HG02763 (cell line): ENCODE results near the gene NPY.
"Not testable (repeated sequence)": the region's sequence is repeated elsewhere in the genome, so short reads cannot be mapped to it uniquely, and the experiment has no call there.

Source experiments
- ATAC-seq: cut with Tn5 transposase; IDR thresholded peaks from one replicate; pipeline ENCODE4 v1.9.1; 2021; ENCODE audit warnings: mild to moderate bottlenecking, moderate library complexity; ENCODE audit not compliant: unreplicated experiment

The NPY gene

GRCh38 chr7:24283897-24284698 is at the start of gene NPY:
TSS of gene NPY (plus strand) at chr7:24284190. CDS start at chr7:24285241, 1,051 bp downstream.
- ATAC-seq: no peak

GRCh38 chr7:24239260-24239659 is 44.7 kb upstream of the NPY start:
- no peak for ATAC-seq

- ATAC-seq: no peak
Measured at GRCh38 chr7:24241206-24241605, 42.8 kb upstream of the NPY start.

GRCh38 chr7:24244554-24244953 is 39.4 kb upstream of the NPY start:
- no peak for ATAC-seq

- ATAC-seq: no peak
Measured at GRCh38 chr7:24245362-24245761, 38.6 kb upstream of the NPY start.

- ATAC-seq: no peak
Measured at GRCh38 chr7:24249266-24249665, 34.7 kb upstream of the NPY start.

GRCh38 chr7:24251568-24251967 is 32.4 kb upstream of the NPY start:
- ATAC-seq: no peak

GRCh38 chr7:24255139-24255538 is 28.9 kb upstream of the NPY start:
- ATAC-seq: no peak

- not testable (repeated sequence) for ATAC-seq
Measured at GRCh38 chr7:24258324-24258723, 25.7 kb upstream of the NPY start.

GRCh38 chr7:24271938-24272337 is 12.1 kb upstream of the NPY start:
- ATAC-seq: no peak

- ATAC-seq: no peak
Measured at GRCh38 chr7:24279512-24279911, 4.5 kb upstream of the NPY start.

GRCh38 chr7:24283554-24283896 is 465 bp upstream of the NPY start:
- ATAC-seq: no peak

GRCh38 chr7:24284699-24285506 is 913 bp downstream of the NPY start:
- ATAC-seq: no peak

GRCh38 chr7:24290004-24290641 is 6.1 kb downstream of the NPY start:
- peak; percentile 98 for ATAC-seq

GRCh38 chr7:24291271-24291670 is 7.3 kb downstream of the NPY start:
- ATAC-seq: no peak

GRCh38 chr7:24297362-24297761 is 13.4 kb downstream of the NPY start:
- no peak for ATAC-seq

- ATAC-seq: no peak
Measured at GRCh38 chr7:24298696-24299095, 14.7 kb downstream of the NPY start.

GRCh38 chr7:24299192-24299591 is 15.2 kb downstream of the NPY start:
- no peak for ATAC-seq

- ATAC-seq: no peak
Measured at GRCh38 chr7:24301703-24302102, 17.7 kb downstream of the NPY start.

- no peak for ATAC-seq
Measured at GRCh38 chr7:24304494-24305095, 20.6 kb downstream of the NPY start.

GRCh38 chr7:24307326-24307725 is 23.3 kb downstream of the NPY start:
- no peak for ATAC-seq
